Panc1 (cell line): ENCODE measurements around the gene HBEGF.

Experiments
- CTCF ChIP-seq: fragments of 450-650 bp; IDR thresholded peaks from 2 replicates; pipeline ENCODE4 v1.5.1; 2017; ENCODE audit warnings: mild to moderate bottlenecking
- POLR2AphosphoS5 ChIP-seq: IDR thresholded peaks from 2 replicates; pipeline ENCODE4 v1.6.1; 2012; ENCODE audit warnings: mild to moderate bottlenecking, low read depth, low read length, moderate library complexity
- REST ChIP-seq, 2 experiments: IDR thresholded peaks; 2 replicates each; pipeline ENCODE4 v1.6.1; 2011 to 2012; ENCODE audit warnings: low read depth in 2 of 2, control low read depth in 1 of 2, low read length in 1 of 2, mild to moderate bottlenecking in 1 of 2, moderate library complexity in 1 of 2; ENCODE audit not compliant: insufficient read depth in 1 of 2

- TF ChIP-seq REST (IDR thresholded peaks at IDR 0.05; ENCODE audit: insufficient read depth in 1 of 2, low read depth in 2 of 2, low read length in 1 of 2) (no peak), CTCF (peak; percentile 81), POLR2AphosphoS5 (no peak)
These were observed 470 bp downstream of the HBEGF start for GRCh38 chr5:140345919-140346347.
